Pancreas (tissue), 10 donors: ENCODE data around the gene LIF. TPM values are rescaled to one million over a fixed set of nuclear protein-coding genes. Genes with fewer than 3 reads are reported as not detected.

Experiments
- ATAC-seq, 4 donors: fragments of 200-7000 bp; cut with Tn5 transposase; one replicate each; pipeline versions ENCODE4 v1.8.0 to v1.9.1; 2020; ENCODE audit warnings: mild to moderate bottlenecking in 4 of 4, moderate library complexity in 4 of 4
- DNase-seq, 6 donors: peaks; one replicate each; pipeline ENCODE4 v3.0.0-alpha.2; 2020
- FAIRE-seq: peaks from 2 replicates; lab custom pipeline; 2012; peaks lifted over from hg19 to GRCh38; lab: Jason Lieb, UNC
- H3K27ac ChIP-seq, 4 donors: fragments of 200-600 bp; sonication (generic); 1 replicate in 3 of 4; 2 replicates in 1 of 4; pipeline versions ENCODE4 v1.5.0 to v1.8.0; 2020
- H3K27me3 ChIP-seq, 4 donors: fragments of 200-600 bp; one replicate each; pipeline ENCODE4 v1.8.0; 2021
- H3K36me3 ChIP-seq, 3 donors: fragments of 200-600 bp; sonication (generic) in 1 of 3; one replicate each; pipeline versions ENCODE4 v1.5.0 to v1.8.0; 2020 to 2021
- H3K4me1 ChIP-seq, 3 donors: fragments of 200-600 bp; one replicate each; pipeline ENCODE4 v1.8.0; 2021
- H3K4me3 ChIP-seq, 4 donors: fragments of 200-600 bp; sonication (generic) in 2 of 4; one replicate each; pipeline versions ENCODE4 v1.5.0 to v1.8.0; 2020 to 2021
- H3K9me3 ChIP-seq, 4 donors: fragments of 200-600 bp; one replicate each; pipeline ENCODE4 v1.8.0; 2021
- WGBS, 2 donors: extraction: QIAGEN DNeasy Blood & Tissue Kit; methylation state at CpG; one replicate each; pipeline ENCODE4 v1.1.7; 2013; 5-methylcytosine and 5-hydroxymethylcytosine counted together
- intact Hi-C, 3 donors: fragments of 100-400 bp; cut with DNase I; formaldehyde crosslinking; loops; one replicate each; pipeline versions ENCODE4 v1.11.1 to v1.14.2; 2022
- polyA plus RNA-seq, 2 donors: library from polyadenylated mRNA; stranded (reverse); fragments of 200-250 nt; gene quantifications; one replicate each; pipeline ENCODE4 v1.2.3, GENCODE V29; 2013
- total RNA-seq, 6 donors: library from RNA; stranded (reverse); fragmentation: NEBNext Ultra II Directional in 4 of 6; extraction: Animal tissue kit (Norgen Biotek cat#: 25700) in 4 of 6; gene quantifications; one replicate each; pipeline versions ENCODE4 v1.2.1 to v1.2.4, GENCODE V29; 2021 to 2023
- TF ChIP-seq, protein P1 (sequence below), 4 donors: fragments of 200-600 bp; sonication (generic) in 3 of 4; IDR thresholded peaks; one replicate each; pipeline versions ENCODE4 v1.5.0 to v1.8.0; 2021; ENCODE audit warnings: antibody characterized with exemption in 4 of 4
- donor health status: healthy with polysubstance abuse.
- donor health status: DM: no; HTN: no; CAD: no; lungs with moderate emphysema.
- donor health status: DM: no; HTN: no; CAD: no.
- donor health status: control.
- donor health status: control.
- donor health status: Bipolar disorder and iron deficiency.
- donor health status: DM: yes; HTN: yes; CAD: no.
- donor health status: DM: no; HTN: no; CAD: no.
- donor health status: DM: no; HTN: no; CAD: no.
- donor health status: DM: yes; HTN: yes; CAD: no.

Gene LIF
- total and polyA plus RNA-seq, 8 donors = 0.32 to 5.8 (median 2.3) TPM

GRCh38 chr22:30212363-30212995 is 34.1 kb downstream of the LIF start:
- H3K4me1 ChIP-seq = peaks cover 0 to 5% (median 0%) of the 10 kb centered on the region in 3 donors
- FAIRE-seq (no peak), DNase-seq (peak in 4 of 6 donors; percentile 72 to 82 (median 78)), ATAC-seq (peak; percentile 75 to 87 (median 82))
- WGBS, 2 donors = 34 to 40% methylated on average over 5 of the region's 5 CpGs
- no peak overlapping the region for H3K4me3 ChIP-seq
- TF ChIP-seq, protein P1, sequence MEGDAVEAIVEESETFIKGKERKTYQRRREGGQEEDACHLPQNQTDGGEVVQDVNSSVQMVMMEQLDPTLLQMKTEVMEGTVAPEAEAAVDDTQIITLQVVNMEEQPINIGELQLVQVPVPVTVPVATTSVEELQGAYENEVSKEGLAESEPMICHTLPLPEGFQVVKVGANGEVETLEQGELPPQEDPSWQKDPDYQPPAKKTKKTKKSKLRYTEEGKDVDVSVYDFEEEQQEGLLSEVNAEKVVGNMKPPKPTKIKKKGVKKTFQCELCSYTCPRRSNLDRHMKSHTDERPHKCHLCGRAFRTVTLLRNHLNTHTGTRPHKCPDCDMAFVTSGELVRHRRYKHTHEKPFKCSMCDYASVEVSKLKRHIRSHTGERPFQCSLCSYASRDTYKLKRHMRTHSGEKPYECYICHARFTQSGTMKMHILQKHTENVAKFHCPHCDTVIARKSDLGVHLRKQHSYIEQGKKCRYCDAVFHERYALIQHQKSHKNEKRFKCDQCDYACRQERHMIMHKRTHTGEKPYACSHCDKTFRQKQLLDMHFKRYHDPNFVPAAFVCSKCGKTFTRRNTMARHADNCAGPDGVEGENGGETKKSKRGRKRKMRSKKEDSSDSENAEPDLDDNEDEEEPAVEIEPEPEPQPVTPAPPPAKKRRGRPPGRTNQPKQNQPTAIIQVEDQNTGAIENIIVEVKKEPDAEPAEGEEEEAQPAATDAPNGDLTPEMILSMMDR (IDR thresholded peaks at IDR 0.05) = no peak
- peak overlapping the region in 3 of 4 donors; percentile 9 to 77 (median 75) for H3K27ac ChIP-seq
- no peaks in the 10 kb centered on the region for H3K27me3 ChIP-seq
- no peaks in the 10 kb centered on the region for H3K36me3 ChIP-seq
- H3K9me3 ChIP-seq = no peaks in the 10 kb centered on the region
- intact Hi-C loops = no loop called here

DNA sequence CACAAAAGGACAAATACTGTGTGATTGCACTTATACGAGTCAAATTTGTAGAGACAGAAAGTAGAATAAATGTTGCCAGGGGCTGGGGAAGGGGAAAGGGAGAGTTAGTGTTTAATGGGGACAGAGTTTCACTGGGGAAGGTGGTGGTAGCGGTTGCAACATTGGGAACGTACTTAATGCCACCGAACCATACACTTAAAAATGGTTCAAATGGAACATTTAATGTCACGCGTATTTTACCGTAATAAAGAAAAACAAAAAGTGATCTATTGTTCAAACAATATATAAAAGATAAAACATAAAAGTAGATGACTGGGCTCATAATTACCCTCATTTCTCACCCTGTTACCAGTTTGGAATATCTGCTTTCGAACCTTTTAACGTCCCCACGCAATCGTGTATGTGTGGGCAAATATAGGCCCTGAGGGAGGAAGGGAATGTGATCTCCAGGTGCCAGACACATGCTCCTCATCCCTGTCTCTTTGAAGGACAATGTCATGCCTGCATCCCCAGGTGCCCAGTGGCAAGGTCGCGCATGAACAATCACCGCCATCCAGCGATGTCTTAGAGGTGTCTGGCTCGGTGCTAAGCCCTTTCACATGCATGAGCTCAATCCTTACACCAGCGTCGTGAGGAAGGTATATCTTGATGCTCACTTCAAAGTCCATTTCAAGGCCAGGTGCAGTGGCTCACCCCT is 35.3 kb downstream of the LIF start:
- no peak overlapping the region for H3K4me3 ChIP-seq
- no peaks in the 10 kb centered on the region for H3K9me3 ChIP-seq
- no peaks in the 10 kb centered on the region for H3K27me3 ChIP-seq
- FAIRE-seq (no peak), ATAC-seq (no peak), DNase-seq (no peak)
- peaks cover 0 to 5% (median 0%) of the 10 kb centered on the region in 3 donors for H3K4me1 ChIP-seq
- 87 to 94% methylated on average over 18 of the region's 18 CpGs for WGBS, 2 donors
- peak overlapping the region in 2 of 4 donors; percentile 73 to 75 for H3K27ac ChIP-seq
- intact Hi-C loops = no loop called here
- TF ChIP-seq, protein P1 (IDR thresholded peaks at IDR 0.05) = no peak
- H3K36me3 ChIP-seq = no peaks in the 10 kb centered on the region

DNA sequence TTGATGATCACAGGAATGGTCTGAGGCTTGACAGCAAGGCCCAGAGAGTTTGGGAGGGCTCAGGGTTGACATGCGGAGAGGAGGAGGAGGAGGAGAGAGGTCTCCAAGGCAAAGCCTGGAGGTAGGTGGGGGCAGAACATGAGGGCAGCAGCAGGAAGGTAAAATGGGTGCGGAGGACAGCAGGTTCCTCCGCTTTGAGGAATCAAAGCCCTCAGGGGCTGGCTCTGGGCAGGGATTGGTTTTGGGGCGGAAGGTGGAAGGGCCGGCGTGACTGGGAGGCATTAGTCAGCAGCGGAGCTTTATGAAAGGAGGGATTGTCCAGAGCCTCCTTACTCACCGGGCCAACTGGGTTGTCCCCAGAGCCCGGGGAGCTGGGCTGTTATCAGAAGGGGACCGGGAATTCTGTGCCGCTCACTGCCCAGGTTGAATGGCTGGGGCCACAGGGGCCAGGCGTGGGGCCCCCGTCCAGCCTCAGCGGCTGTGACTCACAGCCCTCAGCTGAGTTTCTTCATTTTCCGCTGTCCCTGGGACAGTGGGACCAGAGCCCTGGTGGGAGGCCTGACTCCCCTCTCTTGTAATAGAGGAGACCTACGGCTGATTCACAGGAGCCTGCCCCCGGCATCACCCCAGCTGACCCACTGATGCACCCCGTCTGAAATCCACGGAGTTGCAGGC is 36.2 kb downstream of the LIF start:
- H3K27ac ChIP-seq = peak overlapping the region in 3 of 4 donors; percentile 28 to 75 (median 73)
- H3K9me3 ChIP-seq = no peaks in the 10 kb centered on the region
- no peaks in the 10 kb centered on the region for H3K27me3 ChIP-seq
- peaks cover 0 to 5% (median 0%) of the 10 kb centered on the region in 3 donors for H3K4me1 ChIP-seq
- 65 to 66% methylated on average over 19 of the region's 19 CpGs for WGBS, 2 donors
- no peak overlapping the region for H3K4me3 ChIP-seq
- no peak for FAIRE-seq
- TF ChIP-seq, protein P1 (IDR thresholded peaks at IDR 0.05) = no peak
- peak in 3 of 6 donors; percentile 52 to 55 (median 52) for DNase-seq
- peak; percentile 38 to 70 (median 50) for ATAC-seq
- H3K36me3 ChIP-seq = no peaks in the 10 kb centered on the region
- intact Hi-C loops = no loop called here

- no peak for FAIRE-seq
- H3K27me3 ChIP-seq = no peaks in the 10 kb centered on the region
- no peaks in the 10 kb centered on the region for H3K9me3 ChIP-seq
- intact Hi-C loops = no loop called here
- WGBS, 2 donors = 86 to 89% methylated on average over 6 of the region's 6 CpGs
- peak overlapping the region in 2 of 4 donors; percentile 73 to 75 for H3K27ac ChIP-seq
- no peak for DNase-seq
- no peak for ATAC-seq
- H3K4me3 ChIP-seq = no peak overlapping the region
- TF ChIP-seq, protein P1 (IDR thresholded peaks at IDR 0.05) = no peak
- no peaks in the 10 kb centered on the region for H3K36me3 ChIP-seq
- H3K4me1 ChIP-seq = peaks cover 0 to 5% (median 0%) of the 10 kb centered on the region in 3 donors
Observed at GRCh38 chr22:30209642-30210041, 36.9 kb downstream of the LIF start.
